8988T (cell line): ENCODE results near the gene ST6GALNAC2.
"Not testable (repeated sequence)": the region's sequence is repeated elsewhere in the genome, so short reads cannot be mapped to it uniquely, and the experiment has no call there.

Experiments used
- DNase-seq: peaks from one replicate; pipeline ENCODE4 v3.0.0; 2011

ST6GALNAC2 gene

GRCh38 chr17:76570457-76570856 is 15.2 kb downstream of the ST6GALNAC2 start:
- no peak for DNase-seq

- DNase-seq, result no peak
These were observed 15.9 kb downstream of the ST6GALNAC2 start for GRCh38 chr17:76569607-76570279.

GRCh38 chr17:76568811-76569221 is 16.8 kb downstream of the ST6GALNAC2 start:
- no peak for DNase-seq

- DNase-seq, result no peak
These were observed 17.8 kb downstream of the ST6GALNAC2 start for GRCh38 chr17:76567634-76568432.

GRCh38 chr17:76566988-76567431 is 18.6 kb downstream of the ST6GALNAC2 start:
- DNase-seq, result no peak

GRCh38 chr17:76566613-76566943 is 19.1 kb downstream of the ST6GALNAC2 start:
- DNase-seq, result no peak

GRCh38 chr17:76565728-76566612 is 19.7 kb downstream of the ST6GALNAC2 start:
- no peak for DNase-seq

GRCh38 chr17:76564991-76565727 is 20.5 kb downstream of the ST6GALNAC2 start:
- not testable (repeated sequence) for DNase-seq

GRCh38 chr17:76563359-76563758 is 22.3 kb downstream of the ST6GALNAC2 start:
- DNase-seq, result not testable (repeated sequence)

- no peak for DNase-seq
These were observed 22.9 kb downstream of the ST6GALNAC2 start for GRCh38 chr17:76562734-76563148.

- DNase-seq, result no peak
These were observed 23.8 kb downstream of the ST6GALNAC2 start for GRCh38 chr17:76561799-76562268.

- no peak for DNase-seq
These were observed 24.3 kb downstream of the ST6GALNAC2 start for GRCh38 chr17:76561332-76561731.

GRCh38 chr17:76560877-76561221 is 24.8 kb downstream of the ST6GALNAC2 start:
- DNase-seq, result no peak

GRCh38 chr17:76560036-76560876 is 25.4 kb downstream of the ST6GALNAC2 start:
- DNase-seq, result no peak

GRCh38 chr17:76559460-76559859 is 26.2 kb downstream of the ST6GALNAC2 start:
- not testable (repeated sequence) for DNase-seq

- DNase-seq, result no peak
These were observed 27.2 kb downstream of the ST6GALNAC2 start for GRCh38 chr17:76558198-76559095.

- no peak for DNase-seq
These were observed 28.1 kb downstream of the ST6GALNAC2 start for GRCh38 chr17:76557368-76558197.

- no peak for DNase-seq
These were observed 28.8 kb downstream of the ST6GALNAC2 start for GRCh38 chr17:76556765-76557367.

GRCh38 chr17:76554131-76554530 is 31.5 kb downstream of the ST6GALNAC2 start:
- DNase-seq, result no peak
